Inflammatory macrophage (primary cell): Measurements from ENCODE around the gene HOMEZ.
"Not testable (repeated sequence)": the region's sequence is repeated elsewhere in the genome, so short reads cannot be mapped to it uniquely, and the experiment has no call there.

Source experiments
- DNase-seq, 2 donors: peaks; one replicate each; pipeline ENCODE4 v3.0.0-alpha.2; 2020 to 2022

Gene HOMEZ

DNA sequence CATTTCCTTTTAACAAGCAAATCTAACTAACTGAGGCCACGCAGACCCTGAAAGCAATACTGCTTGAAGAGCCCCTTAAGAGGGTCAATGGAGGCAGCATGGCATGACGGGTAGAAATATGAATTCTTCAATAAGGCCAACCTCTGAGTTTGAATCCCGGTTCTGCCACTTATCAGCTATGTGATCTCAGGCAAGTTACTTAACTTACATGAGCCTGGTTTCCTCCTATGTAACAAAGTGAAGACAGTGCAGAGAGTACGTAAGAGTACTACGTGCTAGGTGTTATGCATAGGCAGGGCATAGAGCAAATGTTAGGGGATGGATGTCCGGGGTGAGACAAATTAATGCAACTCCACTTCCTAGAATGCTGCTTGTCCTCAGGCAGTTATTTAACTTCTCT is 4.7 kb downstream of the HOMEZ start:
- DNase-seq: no peak

DNA sequence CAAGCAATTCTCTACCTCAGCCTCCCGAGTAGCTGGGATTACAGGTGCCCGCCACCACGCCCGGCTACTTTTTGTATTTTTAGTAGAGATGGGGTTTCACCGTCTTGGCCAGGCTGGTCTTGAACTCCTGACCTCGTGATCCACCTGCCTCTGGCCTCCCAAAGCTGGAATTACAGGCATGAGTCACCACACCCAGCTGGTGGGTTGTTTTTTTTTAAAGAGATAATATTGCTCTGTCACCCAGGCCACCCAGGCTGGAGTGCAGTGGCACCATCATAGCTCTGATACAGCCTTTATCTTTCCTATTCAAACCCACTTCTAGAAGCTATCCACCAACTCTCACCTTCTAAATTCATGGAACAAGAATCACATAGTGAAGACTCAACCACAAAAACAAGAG is 8.0 kb downstream of the HOMEZ start:
- DNase-seq: not testable (repeated sequence)

DNA sequence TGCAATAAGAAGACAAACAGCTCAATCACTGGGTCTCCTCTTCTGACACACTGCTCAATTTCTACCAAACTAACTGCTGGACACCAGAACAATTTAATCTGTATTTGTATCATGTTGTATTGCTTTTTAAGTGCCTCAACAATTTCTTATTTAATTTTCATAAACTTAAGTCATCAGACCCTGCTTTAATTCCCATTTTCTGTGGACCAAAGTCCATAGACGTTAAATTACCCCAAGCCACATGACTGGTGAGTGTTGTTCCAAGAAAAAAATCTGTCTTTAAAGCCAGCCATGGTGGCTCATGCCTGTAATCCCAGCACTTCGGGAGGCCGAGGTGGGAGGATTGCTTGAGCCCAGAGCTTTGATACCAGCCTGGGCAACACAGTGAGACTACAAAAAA is 8.7 kb downstream of the HOMEZ start:
- DNase-seq: no peak

DNA sequence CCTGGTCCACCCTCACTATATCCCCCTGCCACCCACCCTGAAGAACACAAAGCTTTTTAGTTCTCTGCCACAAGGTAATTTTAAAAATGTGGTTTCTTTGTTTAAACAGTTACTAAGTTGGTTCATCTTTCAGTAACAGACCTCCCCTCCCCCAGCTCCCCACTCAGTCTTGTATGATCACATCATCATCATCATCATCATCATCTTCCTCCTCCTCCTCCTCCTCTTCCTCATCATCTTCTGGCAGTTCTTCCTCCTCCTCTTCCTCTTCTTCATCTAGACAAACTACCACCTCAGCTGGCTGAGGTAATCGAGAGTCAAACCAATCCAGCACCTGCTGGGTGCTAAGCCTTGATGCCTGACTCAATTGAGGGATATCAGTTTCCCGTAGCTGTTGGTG is 10.5 kb downstream of the HOMEZ start:
- DNase-seq: no peak

DNA sequence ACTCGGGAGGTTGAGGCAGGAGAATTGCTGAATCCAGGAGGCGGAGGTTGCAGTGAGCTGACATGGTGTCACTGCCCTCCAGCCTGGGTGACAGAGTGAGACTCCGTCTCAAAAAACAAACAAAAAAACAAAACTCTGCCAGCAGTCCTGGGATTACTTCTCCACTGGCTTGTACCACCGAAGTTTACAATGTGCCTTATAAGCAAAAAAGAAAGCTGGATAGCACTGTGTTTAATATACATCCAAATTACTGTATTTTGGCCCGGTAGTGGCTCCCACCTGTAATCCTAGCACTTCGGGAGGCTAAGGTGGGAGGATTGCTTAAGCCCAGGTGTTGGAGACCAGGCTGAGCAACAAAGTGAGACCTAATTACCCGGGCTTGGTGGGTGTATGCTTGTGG is 16.7 kb downstream of the HOMEZ start:
- no peak for DNase-seq

DNA sequence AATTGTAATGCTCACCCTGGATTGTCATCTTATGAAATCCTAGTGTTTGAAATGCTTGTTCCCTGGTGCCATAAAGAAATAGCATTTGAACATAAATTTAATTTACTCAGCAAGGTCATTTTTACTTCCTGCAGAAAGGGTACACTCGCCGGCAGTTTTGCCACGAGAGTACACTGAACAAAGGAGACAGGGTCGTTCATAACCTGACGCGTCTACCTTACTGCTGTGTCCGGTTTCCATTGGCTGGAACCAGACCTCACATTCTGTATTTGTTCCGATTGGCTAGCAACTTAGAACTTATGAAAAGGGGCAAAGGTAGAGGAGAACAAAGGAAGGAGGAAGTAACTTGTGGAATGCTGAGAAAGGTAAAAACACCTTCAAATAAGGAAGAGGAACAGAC is 25.1 kb downstream of the HOMEZ start:
- DNase-seq: not testable (repeated sequence)

DNA sequence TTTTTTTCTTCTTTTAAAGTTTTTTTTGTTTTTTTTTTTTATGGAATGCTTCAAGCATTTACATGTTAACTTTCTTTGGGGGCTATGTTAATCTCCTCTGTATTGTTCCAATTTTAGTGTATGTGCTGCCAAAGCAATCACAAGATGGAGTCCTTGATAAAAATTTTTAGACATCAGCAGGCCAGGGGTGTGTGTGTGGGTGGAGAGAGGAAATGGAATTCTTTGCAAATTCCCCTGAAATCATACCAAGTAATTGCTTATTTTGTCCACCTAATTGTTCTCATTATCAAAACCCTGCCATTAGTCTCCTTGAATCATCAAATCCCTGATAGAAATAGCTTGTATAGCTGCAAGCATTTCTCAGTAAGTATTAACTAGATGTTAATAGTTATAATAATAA is 26.5 kb downstream of the HOMEZ start:
- DNase-seq: peak in 1 of 2 donors; percentile 43

DNA sequence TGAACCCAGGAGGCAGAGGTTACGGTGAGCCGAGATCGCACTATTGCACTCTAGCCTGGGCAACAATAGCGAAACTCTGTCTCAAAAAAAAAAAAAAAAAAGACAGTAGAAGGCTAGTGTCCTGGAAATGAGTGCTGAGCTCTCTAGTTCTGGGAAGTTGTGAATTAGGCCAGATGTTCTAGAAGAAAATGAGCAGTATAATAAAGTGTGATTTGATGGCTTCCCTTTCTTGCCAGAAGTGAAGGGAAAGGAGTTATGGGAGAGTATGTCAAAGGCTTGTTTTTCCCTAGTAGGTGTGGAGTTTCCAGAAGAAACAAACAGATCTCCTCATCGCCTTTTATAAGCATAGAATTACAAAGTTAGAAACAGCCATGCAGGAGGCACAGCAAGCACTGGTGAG is 27.7 kb downstream of the HOMEZ start:
- no peak for DNase-seq

DNA sequence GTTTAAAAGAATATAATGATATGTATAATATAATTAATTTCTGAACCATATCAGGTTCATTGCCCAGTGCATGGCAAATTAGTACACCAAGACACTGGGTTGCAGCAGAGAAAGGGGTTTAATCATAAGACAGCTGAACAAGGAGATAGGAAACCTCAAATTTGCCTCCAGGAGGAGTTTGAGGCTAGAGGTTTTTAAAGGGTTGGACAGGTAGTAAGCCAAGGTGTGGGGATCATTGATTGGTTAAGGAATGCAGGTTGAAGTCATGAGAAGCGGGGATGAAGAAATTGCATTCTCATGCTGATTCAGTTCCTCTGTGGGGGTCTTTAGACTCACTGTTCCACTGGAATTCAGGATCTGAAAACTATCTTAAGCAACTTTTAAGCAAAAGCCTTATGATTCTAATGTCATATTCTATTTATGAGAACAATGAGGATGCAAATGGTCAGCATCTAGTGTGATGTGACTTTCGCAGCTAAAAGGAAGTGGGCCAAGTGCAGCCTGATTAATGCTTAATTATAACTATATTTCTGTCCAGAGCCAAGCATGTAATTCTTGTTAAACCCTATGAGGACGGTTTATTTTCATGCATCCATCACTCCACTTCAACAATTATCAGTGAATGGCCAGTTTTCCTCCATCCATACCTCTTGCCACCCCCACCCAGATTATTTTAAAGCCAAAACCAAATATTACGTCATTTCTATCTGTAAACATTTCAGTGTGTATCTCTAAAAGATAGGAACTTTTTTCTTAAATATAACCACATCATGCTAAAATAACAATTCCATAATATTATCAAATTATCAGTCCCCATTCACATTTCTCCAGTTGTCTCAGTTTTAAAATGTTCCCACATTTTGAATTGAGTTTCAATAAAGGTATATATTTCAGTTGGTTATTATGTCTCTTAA is 33.3 kb downstream of the HOMEZ start:
- DNase-seq: peak; percentile 82

DNA sequence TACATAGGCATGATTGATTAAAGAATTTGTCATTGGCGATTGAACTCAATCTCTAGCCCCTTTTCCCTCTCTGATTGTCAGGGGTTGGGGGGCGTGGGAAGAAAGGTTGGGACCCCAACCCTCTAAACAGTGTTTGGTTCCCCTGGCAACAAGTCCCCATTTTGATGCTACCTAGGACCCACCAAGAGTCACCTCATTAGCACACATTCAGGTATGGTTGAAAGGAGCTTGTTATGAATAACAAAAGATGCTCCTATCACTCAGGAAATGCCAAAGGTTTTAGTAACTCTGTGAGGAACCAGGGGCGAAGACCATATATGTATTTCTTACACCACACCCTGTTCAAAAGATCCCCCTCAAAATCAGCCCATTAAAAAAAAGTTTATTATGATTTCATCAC is 33.9 kb downstream of the HOMEZ start:
- DNase-seq: no peak

DNA sequence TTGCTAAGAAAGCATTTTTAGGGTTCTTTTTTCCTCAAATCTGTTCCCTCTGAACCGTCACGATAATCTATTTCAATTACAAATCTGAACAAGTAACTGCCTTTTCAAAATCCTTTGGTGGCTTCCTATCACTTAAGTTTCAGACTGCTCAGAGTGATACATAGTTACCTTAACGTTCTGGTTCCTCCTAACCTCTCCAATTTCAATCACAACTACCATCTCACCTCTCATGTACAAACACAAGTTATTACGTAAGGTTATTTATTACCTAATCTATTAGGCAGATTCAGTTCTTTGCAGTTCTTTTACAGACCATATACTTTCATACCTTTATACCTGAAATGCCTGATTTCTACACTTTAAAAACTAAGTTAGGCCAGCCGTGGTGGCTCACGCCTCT is 36.1 kb downstream of the HOMEZ start:
- DNase-seq: no peak

DNA sequence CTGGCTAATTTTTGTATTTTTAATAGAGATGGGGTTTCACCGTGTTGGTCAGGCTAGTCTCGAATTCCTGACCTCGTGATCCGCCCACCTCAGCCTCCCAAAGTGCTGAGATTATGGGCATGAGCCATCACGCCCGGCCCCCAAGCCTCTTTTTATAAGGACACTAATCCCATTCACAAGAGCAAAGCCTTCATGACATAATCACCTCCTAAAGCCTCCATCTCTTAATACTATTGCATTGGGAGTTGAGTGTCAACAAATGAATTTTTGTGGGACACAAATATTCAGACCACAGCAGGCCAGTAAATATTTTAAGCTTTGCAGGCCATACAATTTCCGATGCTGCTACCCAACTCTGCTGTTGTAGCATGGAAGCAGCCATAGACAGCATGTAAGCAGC is 37.3 kb downstream of the HOMEZ start:
- no peak for DNase-seq

DNA sequence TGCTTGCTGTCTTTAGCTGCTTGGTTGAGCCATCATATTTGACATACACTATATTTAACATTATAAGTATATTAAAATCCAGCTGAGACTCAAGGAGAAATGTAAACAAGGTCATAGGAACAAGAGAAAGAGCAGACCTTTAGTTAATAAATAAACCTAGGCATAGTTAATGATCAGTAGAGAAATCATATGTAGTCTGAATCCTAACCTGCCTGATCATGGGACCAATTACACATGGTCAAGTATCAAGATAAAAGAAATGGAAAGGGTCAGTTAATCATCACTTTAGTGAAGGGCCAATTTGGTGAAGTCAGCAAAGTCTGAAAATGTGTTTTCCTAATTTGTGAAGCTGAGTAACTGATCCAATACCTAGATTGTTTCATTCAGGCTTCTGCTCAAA is 40.6 kb downstream of the HOMEZ start:
- no peak for DNase-seq

DNA sequence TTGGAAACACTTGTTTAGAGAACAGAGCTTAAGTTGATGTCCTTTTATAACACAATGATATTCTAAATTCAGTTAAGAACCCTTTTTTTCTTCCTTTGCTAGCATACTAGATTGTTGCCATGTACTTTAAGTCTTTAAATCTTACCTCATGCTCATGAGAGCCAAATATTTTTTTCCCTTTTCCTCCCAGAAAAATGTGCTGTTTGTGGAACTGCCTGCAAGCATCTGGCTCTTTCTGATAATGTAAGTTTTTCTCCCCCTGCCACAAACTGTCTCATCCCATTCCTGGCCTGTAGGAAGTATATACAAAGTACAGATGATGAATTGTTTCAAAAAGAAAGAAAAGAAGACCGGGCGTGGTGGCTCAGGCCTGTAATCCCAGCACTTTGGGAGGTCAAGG is 42.9 kb downstream of the HOMEZ start:
- DNase-seq: no peak

DNA sequence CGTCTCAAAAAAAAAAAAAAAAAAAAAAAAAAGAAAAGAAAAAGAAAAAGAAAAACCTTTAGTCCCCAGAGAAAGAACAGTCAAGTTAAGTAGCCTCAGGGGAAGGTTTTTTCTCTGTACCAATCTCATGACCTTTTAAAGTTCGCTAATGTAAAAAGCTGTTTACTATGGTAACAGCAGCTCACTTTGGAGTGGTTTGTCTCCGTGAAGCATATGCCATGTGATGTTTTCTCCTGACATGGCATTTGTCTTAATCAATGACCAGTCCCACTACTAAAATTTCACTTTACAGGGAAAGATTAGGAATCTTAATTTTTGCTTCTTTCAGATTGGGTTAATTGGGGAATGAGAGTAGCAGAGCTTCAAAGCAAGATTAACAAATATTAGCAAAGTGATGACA is 43.9 kb downstream of the HOMEZ start:
- DNase-seq: no peak

DNA sequence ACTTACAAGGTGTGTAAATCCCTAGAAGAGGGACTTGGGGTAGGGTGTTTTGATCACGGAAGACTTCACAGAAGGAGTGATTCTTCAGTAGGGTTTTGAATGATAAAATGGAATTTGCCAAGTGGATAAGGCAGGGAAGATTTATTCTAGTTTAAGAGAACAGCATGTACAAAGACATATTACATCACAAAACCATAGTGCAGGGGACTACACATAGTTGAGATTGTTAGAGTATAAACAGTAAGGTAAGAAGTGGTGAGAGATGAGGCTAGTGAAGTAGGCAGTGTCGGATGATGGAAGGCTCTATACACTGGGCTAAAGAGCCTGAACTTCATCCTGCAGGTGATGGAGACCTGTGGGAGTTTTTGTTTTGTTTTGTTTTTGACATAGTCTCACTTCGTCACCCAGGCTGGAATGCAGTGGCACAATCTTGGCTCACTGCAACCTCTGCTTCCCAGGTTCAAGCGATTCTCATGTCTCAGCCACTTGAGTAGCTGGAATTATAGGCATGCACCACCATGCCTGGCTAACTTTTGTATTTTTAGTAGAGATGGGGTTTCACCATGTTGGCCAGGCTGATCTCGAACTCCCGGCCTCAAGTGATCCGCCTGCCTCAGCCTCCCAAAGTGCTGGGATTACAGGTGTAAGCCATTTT is 44.7 kb downstream of the HOMEZ start:
- DNase-seq: not testable (repeated sequence)

DNA sequence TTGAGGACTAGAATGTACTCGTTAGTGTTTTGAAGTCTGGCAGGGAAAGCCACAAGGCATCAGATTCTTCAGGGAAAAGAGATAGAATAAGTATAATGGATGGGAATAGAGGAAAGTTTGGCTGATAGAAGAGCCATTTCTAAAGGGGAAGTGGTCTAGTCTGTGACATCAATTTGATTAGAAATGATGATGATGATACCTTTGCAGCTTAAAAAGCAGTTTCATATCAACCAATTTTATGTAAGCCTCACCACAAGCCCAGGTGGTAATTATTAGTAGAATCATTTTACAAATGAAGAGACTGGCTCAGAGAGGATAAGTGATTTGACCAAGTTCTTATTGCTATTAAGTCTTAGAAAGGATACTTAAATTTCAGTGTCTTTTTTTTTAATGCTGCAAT is 45.3 kb downstream of the HOMEZ start:
- no peak for DNase-seq

DNA sequence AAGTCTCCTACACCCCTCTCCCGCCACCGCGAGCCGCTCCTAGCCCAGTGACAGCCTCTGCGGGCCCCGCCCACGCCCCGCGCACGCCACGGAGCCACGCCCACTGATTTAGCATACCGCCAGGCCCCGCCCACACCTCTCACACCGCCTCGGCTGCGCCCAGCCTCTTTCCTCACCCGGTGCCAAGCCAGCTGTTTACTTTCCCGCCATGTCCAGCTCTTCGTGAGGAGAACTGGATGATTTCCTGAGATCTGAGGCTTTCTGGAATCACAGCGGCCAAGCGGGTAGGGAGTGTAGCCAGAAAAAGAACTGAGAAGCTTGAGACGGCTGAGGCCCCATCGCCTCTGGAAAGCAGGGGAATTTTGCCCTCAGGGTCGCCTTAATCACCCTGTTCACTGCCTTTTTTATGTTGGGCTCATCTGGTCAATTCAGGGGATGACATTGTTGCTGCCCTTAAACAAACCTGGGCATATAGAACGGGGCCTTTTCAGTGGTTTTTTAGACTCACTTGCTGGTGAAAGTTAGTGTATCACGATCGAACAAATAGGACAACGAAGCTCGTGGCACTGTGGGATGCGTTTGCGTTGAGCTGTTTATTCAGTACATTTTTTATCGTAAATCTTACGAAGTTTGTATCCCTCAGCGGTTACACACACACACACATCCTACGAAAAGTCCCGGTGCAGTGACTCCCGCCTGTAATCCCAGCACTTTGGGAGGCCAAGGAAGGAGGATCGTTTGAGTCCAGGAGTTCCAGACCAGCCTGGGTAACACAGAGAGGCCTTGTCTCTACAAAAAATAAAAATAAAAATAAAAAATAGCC is 47.9 kb downstream of the HOMEZ start, which contains the start of gene RNF212B:
TSS of gene RNF212B (plus strand) at position 165 of the 823 bp plus-strand sequence. CDS start 2,410 bp downstream, outside the sequence.
- DNase-seq: peak; percentile 90 to 96

DNA sequence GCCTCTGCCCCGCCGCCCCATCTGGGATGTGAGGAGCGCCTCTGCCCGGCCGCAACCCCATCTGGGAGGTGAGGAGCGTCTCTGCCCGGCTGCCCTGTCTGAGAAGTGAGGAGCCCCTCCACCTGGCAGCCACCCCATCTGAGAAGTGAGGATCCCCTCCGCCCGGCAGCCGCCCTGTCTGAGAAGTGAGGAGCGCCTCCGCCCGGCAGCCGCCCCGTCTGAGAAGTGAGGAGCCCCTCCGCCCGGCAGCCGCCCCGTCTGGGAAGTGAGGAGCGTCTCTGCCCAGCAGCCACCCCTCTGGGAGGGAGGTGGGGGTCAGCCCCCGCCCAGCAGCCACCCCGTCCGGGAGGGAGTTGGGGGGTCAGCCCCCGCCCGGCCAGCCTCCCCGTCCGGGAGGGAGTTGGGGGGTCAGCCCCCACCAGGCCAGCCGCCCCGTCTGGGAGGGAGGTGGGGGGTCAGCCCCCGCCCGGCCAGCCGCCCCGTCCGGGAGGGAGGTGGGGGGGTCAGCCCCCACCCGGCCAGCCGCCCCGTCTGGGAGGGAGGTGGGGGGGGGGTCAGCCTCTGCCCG is 53.6 kb downstream of the HOMEZ start:
- not testable (repeated sequence) for DNase-seq

DNA sequence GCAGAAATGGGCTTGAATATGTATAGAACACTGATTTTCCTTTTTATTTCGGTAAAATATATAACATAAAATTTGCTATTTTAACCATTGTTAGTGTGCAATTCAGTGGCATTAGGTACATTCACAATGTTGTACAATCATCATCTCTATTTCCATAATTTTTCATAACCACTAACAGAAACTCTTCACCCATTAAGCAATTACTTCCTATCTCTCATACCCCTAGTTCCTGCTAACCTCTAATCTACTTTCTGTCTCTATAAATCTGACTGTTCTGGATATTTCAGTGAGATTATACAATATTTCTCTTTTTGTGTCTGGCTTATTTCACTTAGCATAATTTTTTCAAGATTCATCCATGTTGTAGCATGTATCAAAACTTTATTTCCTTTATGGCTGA is 57.1 kb downstream of the HOMEZ start:
- peak in 1 of 2 donors; percentile 65 for DNase-seq

DNA sequence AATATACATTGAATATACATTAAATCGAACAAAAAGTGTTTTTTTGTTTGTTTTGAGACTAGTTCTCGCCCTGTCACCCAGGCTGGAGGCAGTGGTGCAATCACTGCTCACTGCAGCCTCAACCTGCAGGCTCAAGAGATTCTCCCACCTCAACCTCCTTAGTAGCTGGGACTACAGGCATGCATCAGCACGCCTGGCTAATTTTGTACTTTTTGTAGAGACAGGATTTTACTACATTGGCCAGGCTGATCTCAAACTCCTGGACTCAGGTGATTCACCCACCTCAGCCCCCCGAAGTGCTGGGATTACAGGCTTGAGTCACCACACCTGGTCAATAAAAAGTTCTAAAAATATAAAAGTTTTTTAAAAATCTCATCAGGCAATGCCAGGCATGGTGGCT is 58.4 kb downstream of the HOMEZ start:
- no peak for DNase-seq

DNA sequence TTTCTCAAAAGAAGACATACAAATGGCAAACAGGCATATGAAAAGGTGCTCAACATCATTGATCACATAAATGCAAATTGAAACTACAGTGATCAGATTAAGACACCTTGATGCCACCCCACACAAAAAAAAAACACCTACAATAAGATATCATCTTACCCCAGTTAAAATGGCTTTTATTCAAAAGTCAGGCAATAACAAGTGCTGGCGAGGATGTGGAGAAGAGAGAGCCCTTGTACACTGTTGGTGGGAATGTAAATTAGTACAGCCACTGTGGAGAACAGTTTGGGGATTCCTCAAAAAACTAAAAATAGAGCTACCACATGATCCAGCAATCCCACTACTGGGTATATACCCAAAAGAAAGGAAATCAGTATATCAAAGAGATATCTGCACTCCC is 61.0 kb downstream of the HOMEZ start:
- not testable (repeated sequence) for DNase-seq
